ENCODE data around the gene ATXN1.

The ATXN1 gene

DNA sequence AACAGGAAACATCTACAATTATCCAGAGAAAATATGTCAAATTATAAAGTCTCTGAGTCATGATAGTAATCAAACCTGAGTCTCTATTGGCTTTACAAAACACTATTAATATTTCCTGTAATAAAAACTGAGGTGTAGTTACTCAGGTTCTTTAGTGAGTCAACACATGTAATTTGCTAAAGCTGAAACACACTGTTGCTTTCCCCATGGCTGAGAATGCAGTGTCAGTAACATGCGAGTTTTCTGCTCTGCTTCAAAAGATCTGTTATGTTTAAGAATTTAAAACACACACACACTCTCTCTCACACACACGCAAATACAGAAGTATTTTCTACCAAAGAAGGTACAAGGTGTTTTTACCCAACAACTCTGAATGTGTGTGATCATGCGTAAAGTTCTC lies 38.6 kb downstream of the ATXN1 start:
- no peak overlapping the region for H3K4me3 ChIP-seq (ENCODE audit: low read length, poor library complexity, severe bottlenecking)
- peaks cover 30% of the 10 kb centered on the region for H3K79me2 ChIP-seq (ENCODE audit: insufficient read depth, low read length)
- TF ChIP-seq, protein P1, sequence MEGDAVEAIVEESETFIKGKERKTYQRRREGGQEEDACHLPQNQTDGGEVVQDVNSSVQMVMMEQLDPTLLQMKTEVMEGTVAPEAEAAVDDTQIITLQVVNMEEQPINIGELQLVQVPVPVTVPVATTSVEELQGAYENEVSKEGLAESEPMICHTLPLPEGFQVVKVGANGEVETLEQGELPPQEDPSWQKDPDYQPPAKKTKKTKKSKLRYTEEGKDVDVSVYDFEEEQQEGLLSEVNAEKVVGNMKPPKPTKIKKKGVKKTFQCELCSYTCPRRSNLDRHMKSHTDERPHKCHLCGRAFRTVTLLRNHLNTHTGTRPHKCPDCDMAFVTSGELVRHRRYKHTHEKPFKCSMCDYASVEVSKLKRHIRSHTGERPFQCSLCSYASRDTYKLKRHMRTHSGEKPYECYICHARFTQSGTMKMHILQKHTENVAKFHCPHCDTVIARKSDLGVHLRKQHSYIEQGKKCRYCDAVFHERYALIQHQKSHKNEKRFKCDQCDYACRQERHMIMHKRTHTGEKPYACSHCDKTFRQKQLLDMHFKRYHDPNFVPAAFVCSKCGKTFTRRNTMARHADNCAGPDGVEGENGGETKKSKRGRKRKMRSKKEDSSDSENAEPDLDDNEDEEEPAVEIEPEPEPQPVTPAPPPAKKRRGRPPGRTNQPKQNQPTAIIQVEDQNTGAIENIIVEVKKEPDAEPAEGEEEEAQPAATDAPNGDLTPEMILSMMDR (conservative IDR thresholded peaks at IDR 0.05; ENCODE audit: low read length): no peak
- no peak for TF ChIP-seq EZH2phosphoT487 (IDR thresholded peaks at IDR 0.05; ENCODE audit: borderline replicate concordance)
- no peaks in the 10 kb centered on the region for H3K27me3 ChIP-seq (ENCODE audit: insufficient read depth, low read length, poor library complexity, severe bottlenecking)
- H2AFZ ChIP-seq (ENCODE audit: low read length): no peak overlapping the region
- H3K9ac ChIP-seq (ENCODE audit: low read depth, low read length, poor library complexity, severe bottlenecking): no peak overlapping the region
- no peaks in the 10 kb centered on the region for H3K9me2 ChIP-seq (replicated peaks; ENCODE audit: low read depth, low read length)
- H3K4me2 ChIP-seq (ENCODE audit: low read depth, low read length, poor library complexity, severe bottlenecking): peak overlapping the region; percentile 41
- no peaks in the 10 kb centered on the region for H3K36me3 ChIP-seq (ENCODE audit: insufficient read depth, low read length)
- H4K20me1 ChIP-seq (ENCODE audit: insufficient read depth, low read length, poor library complexity, severe bottlenecking): peaks cover 12% of the 10 kb centered on the region
- H3F3A ChIP-seq (ENCODE audit: low read depth): no peaks in the 10 kb centered on the region
- H3K9me3 ChIP-seq (ENCODE audit: insufficient read depth, low read depth, low read length): no peaks in the 10 kb centered on the region
- peaks cover 40% of the 10 kb centered on the region for H3K4me1 ChIP-seq (ENCODE audit: insufficient read depth, low read length, poor library complexity, severe bottlenecking)

DNA sequence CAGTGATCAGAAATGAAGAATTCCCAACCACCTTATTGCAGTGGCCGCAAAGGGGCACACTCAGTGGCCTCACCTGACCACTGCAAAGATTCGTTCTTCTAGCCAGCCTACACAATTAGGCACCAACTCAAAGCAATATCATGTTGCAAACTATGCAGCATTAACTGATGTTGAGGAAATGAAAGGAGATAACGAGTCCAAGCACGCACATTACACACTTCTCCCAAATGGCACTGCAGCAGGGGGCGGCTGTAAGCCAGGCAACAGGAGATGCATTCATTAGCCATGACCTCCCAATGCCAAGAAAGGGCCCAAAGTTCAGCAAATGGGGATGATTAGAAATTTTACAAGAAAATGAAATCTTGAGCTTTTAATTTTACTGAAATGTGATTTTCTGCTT lies 39.3 kb downstream of the ATXN1 start:
- no peak overlapping the region for H2AFZ ChIP-seq (ENCODE audit: low read length)
- H3K9ac ChIP-seq (ENCODE audit: low read depth, low read length, poor library complexity, severe bottlenecking): no peak overlapping the region
- H3K4me1 ChIP-seq (ENCODE audit: insufficient read depth, low read length, poor library complexity, severe bottlenecking): peaks cover 43% of the 10 kb centered on the region

DNA sequence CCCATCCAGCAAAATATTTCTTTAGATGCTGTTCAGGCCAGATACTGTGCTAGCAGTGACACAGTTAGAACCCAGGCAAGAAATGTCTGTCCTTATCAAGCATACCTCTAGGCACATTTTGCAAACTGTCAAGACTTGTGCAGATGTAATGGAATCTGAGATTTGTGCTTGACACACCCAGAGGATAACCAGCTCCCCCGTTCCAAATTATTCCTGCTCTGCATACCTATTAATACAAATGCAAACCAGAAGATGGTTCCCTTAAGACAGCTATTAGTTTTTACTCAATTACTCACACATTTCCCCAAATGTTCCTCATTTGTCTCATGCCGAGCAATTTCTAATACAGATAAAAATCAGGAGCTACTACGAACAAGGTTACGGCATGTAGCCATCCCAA lies 40.4 kb downstream of the ATXN1 start:
- H3K4me1 ChIP-seq (ENCODE audit: insufficient read depth, low read length, poor library complexity, severe bottlenecking): peaks cover 44% of the 10 kb centered on the region
- TF ChIP-seq, protein P1 (conservative IDR thresholded peaks at IDR 0.05; ENCODE audit: low read length): no peak
- TF ChIP-seq EZH2phosphoT487 (IDR thresholded peaks at IDR 0.05; ENCODE audit: borderline replicate concordance): no peak
- H3K4me3 ChIP-seq (ENCODE audit: low read length, poor library complexity, severe bottlenecking): no peak overlapping the region

More for the DNA sequence above, 39.3 kb downstream of the ATXN1 start:
- no peaks in the 10 kb centered on the region for H3K27me3 ChIP-seq (ENCODE audit: insufficient read depth, low read length, poor library complexity, severe bottlenecking)
- TF ChIP-seq, protein P1 (conservative IDR thresholded peaks at IDR 0.05; ENCODE audit: low read length): no peak
- no peak for TF ChIP-seq EZH2phosphoT487 (IDR thresholded peaks at IDR 0.05; ENCODE audit: borderline replicate concordance)
- no peaks in the 10 kb centered on the region for H3K9me3 ChIP-seq (ENCODE audit: insufficient read depth, low read depth, low read length)
- peaks cover 35% of the 10 kb centered on the region for H3K79me2 ChIP-seq (ENCODE audit: insufficient read depth, low read length)
- peaks cover 12% of the 10 kb centered on the region for H4K20me1 ChIP-seq (ENCODE audit: insufficient read depth, low read length, poor library complexity, severe bottlenecking)
- H3K4me3 ChIP-seq (ENCODE audit: low read length, poor library complexity, severe bottlenecking): no peak overlapping the region
- H3K36me3 ChIP-seq (ENCODE audit: insufficient read depth, low read length): no peaks in the 10 kb centered on the region
- H3K4me2 ChIP-seq (ENCODE audit: low read depth, low read length, poor library complexity, severe bottlenecking): no peak overlapping the region
- no peaks in the 10 kb centered on the region for H3K9me2 ChIP-seq (replicated peaks; ENCODE audit: low read depth, low read length)
- no peaks in the 10 kb centered on the region for H3F3A ChIP-seq (ENCODE audit: low read depth)

More for the DNA sequence above, 40.4 kb downstream of the ATXN1 start:
- peaks cover 12% of the 10 kb centered on the region for H4K20me1 ChIP-seq (ENCODE audit: insufficient read depth, low read length, poor library complexity, severe bottlenecking)
- no peaks in the 10 kb centered on the region for H3K9me2 ChIP-seq (replicated peaks; ENCODE audit: low read depth, low read length)
- peaks cover 45% of the 10 kb centered on the region for H3K79me2 ChIP-seq (ENCODE audit: insufficient read depth, low read length)
- no peaks in the 10 kb centered on the region for H3K36me3 ChIP-seq (ENCODE audit: insufficient read depth, low read length)
- no peak overlapping the region for H3K9ac ChIP-seq (ENCODE audit: low read depth, low read length, poor library complexity, severe bottlenecking)
- no peaks in the 10 kb centered on the region for H3K27me3 ChIP-seq (ENCODE audit: insufficient read depth, low read length, poor library complexity, severe bottlenecking)
- no peak overlapping the region for H3K4me2 ChIP-seq (ENCODE audit: low read depth, low read length, poor library complexity, severe bottlenecking)
- no peaks in the 10 kb centered on the region for H3F3A ChIP-seq (ENCODE audit: low read depth)
- no peak overlapping the region for H2AFZ ChIP-seq (ENCODE audit: low read length)
- H3K9me3 ChIP-seq (ENCODE audit: insufficient read depth, low read depth, low read length): no peaks in the 10 kb centered on the region

Measured in Loucy (cell line).